Suprapubic skin (tissue), 4 donors: ENCODE results near the gene THSD7A. TPM values are rescaled to one million over a fixed set of nuclear protein-coding genes. Genes with fewer than 3 reads are reported as not detected.

Experiments used
- DNase-seq, 2 donors: peaks; one replicate each; pipeline ENCODE4 v3.0.0-alpha.2; 2019; ENCODE audit warnings: low spot score in 2 of 2
- H3K27ac ChIP-seq: fragments of 200-600 bp; sonication (generic); one replicate; pipeline ENCODE4 v1.5.1; 2019
- H3K27me3 ChIP-seq: fragments of 200-600 bp; sonication (generic); one replicate; pipeline ENCODE4 v1.5.1; 2019
- H3K36me3 ChIP-seq: fragments of 200-600 bp; sonication (generic); one replicate; pipeline ENCODE4 v1.5.1; 2019
- H3K4me1 ChIP-seq: fragments of 200-600 bp; sonication (generic); one replicate; pipeline ENCODE4 v1.5.1; 2019
- H3K4me3 ChIP-seq: fragments of 200-600 bp; sonication (generic); one replicate; pipeline ENCODE4 v1.5.1; 2019; ENCODE audit warnings: mild to moderate bottlenecking
- H3K9me3 ChIP-seq: fragments of 200-600 bp; sonication (generic); one replicate; pipeline ENCODE4 v1.5.1; 2019
- EP300 ChIP-seq: sonication (generic); formaldehyde crosslinking; IDR thresholded peaks from one replicate; pipeline ENCODE4 v1.6.1; 2017; ENCODE audit warnings: antibody characterized with exemption
- POLR2A ChIP-seq, 2 donors: fragments of 450-650 bp; IDR thresholded peaks; one replicate each; pipeline ENCODE4 v1.6.1; 2017; ENCODE audit warnings: antibody characterized with exemption in 2 of 2, mild to moderate bottlenecking in 2 of 2, moderate library complexity in 2 of 2
- POLR2AphosphoS5 ChIP-seq, 3 donors: sonication (generic); formaldehyde crosslinking; IDR thresholded peaks; one replicate each; pipeline ENCODE4 v1.6.1; 2017; ENCODE audit warnings: antibody characterized with exemption in 3 of 3
- WGBS: methylation state at CpG from one replicate; pipeline ENCODE4 v1.1.5; 2018; 5-methylcytosine and 5-hydroxymethylcytosine counted together
- total RNA-seq, 4 donors: library from RNA; depleted of rRNA; stranded (reverse); fragments of >200 nt; gene quantifications; one replicate each; pipeline ENCODE4 v1.1.0, GENCODE V29; 2016
- TF ChIP-seq, protein P1 (sequence below), 2 donors: fragments of 200-600 bp in 1 of 2; fragments of 450-650 bp in 1 of 2; sonication (generic) in 1 of 2; IDR thresholded peaks; one replicate each; pipeline ENCODE4 v1.5.1; 2016 to 2019; ENCODE audit warnings: antibody characterized with exemption in 2 of 2, mild to moderate bottlenecking in 1 of 2, moderate library complexity in 1 of 2

THSD7A gene
- total RNA-seq, 4 donors from 2014 or later: 0.42 to 5.4 (median 1.2) TPM

DNA sequence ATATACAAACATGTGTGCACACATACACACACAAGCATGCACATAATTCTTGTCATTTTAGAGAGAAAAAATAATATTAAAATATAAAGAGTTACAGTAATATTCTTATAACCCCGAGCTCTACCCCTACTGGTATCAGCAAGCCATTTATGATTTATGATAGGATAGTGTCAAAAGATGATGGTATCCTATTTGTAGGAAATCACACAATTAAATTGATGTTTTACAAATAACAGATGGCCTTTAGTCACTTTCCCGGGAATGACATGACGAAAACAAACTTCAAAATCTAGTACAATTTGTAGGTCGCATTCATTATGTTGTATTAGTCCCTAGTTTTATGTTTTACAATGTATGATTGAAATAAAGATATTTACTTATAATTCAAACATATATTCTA lies 36.8 kb downstream of the THSD7A start:
- 81% methylated on average over 4 of the region's 4 CpGs for WGBS
- no peak for TF ChIP-seq POLR2A (IDR thresholded peaks at IDR 0.05)
- TF ChIP-seq, protein P1, sequence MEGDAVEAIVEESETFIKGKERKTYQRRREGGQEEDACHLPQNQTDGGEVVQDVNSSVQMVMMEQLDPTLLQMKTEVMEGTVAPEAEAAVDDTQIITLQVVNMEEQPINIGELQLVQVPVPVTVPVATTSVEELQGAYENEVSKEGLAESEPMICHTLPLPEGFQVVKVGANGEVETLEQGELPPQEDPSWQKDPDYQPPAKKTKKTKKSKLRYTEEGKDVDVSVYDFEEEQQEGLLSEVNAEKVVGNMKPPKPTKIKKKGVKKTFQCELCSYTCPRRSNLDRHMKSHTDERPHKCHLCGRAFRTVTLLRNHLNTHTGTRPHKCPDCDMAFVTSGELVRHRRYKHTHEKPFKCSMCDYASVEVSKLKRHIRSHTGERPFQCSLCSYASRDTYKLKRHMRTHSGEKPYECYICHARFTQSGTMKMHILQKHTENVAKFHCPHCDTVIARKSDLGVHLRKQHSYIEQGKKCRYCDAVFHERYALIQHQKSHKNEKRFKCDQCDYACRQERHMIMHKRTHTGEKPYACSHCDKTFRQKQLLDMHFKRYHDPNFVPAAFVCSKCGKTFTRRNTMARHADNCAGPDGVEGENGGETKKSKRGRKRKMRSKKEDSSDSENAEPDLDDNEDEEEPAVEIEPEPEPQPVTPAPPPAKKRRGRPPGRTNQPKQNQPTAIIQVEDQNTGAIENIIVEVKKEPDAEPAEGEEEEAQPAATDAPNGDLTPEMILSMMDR (IDR thresholded peaks at IDR 0.05): no peak
- TF ChIP-seq EP300: no peak
- TF ChIP-seq POLR2AphosphoS5 (IDR thresholded peaks at IDR 0.05): no peak
- H3K4me1 ChIP-seq: no peaks in the 10 kb centered on the region
- no peaks in the 10 kb centered on the region for H3K9me3 ChIP-seq
- H3K4me3 ChIP-seq: no peak overlapping the region
- H3K36me3 ChIP-seq: no peaks in the 10 kb centered on the region
- H3K27me3 ChIP-seq: no peaks in the 10 kb centered on the region
- DNase-seq: no peak
- H3K27ac ChIP-seq: no peak overlapping the region

DNA sequence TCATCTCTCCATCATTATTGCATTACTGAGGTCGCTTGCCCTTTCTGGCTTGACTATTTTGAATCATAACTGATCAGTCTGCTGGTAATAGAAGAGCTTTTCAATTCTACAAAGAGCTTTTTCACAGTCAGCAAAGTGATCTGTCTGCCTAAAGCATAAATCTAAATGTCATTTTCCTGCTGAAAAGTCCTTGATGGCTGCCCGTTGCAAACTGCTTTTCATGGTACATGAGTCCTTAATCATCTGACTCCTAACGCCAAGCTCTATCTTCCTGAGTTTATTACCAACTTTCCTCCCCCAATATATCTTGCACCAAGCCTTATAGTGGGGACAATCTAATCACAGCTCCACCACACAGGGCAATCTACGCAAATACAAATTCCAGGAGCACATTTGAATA lies 39.8 kb downstream of the THSD7A start:
- Histone ChIP-seq H3K27me3 (no peaks in the 10 kb centered on the region), H3K36me3 (no peaks in the 10 kb centered on the region)
- 67% methylated on average over 4 of the region's 4 CpGs for WGBS

DNA sequence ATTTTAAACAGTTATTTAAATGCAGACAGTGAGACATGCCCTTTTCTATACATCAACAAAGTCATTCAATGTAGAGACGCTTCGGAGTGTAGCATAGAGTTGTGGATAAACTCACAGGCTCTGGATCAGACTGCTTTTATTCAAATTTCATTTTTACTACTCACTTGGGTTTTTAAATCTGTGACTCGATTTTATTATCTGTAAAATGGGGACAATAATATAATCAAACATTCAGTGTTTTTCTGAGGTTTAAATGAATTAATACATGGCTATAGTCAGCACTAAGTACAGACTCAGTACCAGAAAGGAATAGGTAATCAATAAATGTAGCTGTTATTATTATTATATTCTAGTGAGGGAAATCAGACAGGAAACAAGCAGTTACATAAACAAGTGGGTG lies 43.4 kb downstream of the THSD7A start:
- DNase-seq: no peak
- H3K27ac ChIP-seq: no peak overlapping the region
- 98% methylated on average over 3 of the region's 3 CpGs for WGBS
- no peaks in the 10 kb centered on the region for H3K27me3 ChIP-seq
- no peaks in the 10 kb centered on the region for H3K36me3 ChIP-seq
- H3K9me3 ChIP-seq: no peaks in the 10 kb centered on the region
- H3K4me1 ChIP-seq: no peaks in the 10 kb centered on the region
- TF ChIP-seq EP300: no peak
- no peak for TF ChIP-seq POLR2A (IDR thresholded peaks at IDR 0.05)
- TF ChIP-seq, protein P1 (IDR thresholded peaks at IDR 0.05): no peak
- TF ChIP-seq POLR2AphosphoS5 (IDR thresholded peaks at IDR 0.05): no peak
- H3K4me3 ChIP-seq: no peak overlapping the region

More for the DNA sequence above, 39.8 kb downstream of the THSD7A start:
- H3K4me3 ChIP-seq: no peak overlapping the region
- H3K4me1 ChIP-seq: no peaks in the 10 kb centered on the region
- TF ChIP-seq, protein P1 (IDR thresholded peaks at IDR 0.05): no peak
- TF ChIP-seq EP300 (no peak), POLR2A (IDR thresholded peaks at IDR 0.05) (no peak), POLR2AphosphoS5 (IDR thresholded peaks at IDR 0.05) (no peak)
- H3K27ac ChIP-seq: no peak overlapping the region
- DNase-seq: no peak
- no peaks in the 10 kb centered on the region for H3K9me3 ChIP-seq

DNA sequence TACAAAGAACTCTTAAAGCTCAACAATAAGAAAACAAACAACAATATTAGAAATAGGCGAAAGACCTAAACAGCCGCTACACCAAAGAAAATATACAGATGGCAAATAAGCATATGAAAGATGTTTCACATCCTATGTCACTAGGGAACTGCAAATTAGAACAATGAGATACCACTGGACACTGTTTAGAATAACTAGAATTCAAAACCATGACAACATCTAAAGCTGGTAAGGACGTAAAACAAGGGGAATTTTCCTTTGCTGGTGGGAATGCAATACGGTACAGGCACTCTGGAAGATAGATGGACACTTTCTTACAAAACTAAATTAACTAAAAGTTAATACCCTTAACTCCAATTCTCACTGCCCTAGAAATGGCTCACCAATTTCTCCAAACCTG lies 44.5 kb downstream of the THSD7A start:
- H3K27ac ChIP-seq: no peak overlapping the region
- H3K9me3 ChIP-seq: no peaks in the 10 kb centered on the region
- no peak for DNase-seq
- H3K27me3 ChIP-seq: no peaks in the 10 kb centered on the region
- H3K36me3 ChIP-seq: no peaks in the 10 kb centered on the region
- TF ChIP-seq POLR2AphosphoS5 (IDR thresholded peaks at IDR 0.05) (no peak), EP300 (no peak), POLR2A (IDR thresholded peaks at IDR 0.05) (no peak)
- TF ChIP-seq, protein P1 (IDR thresholded peaks at IDR 0.05): no peak
- H3K4me3 ChIP-seq: no peak overlapping the region
- no peaks in the 10 kb centered on the region for H3K4me1 ChIP-seq
- WGBS: 78% methylated on average over 4 of the region's 4 CpGs

DNA sequence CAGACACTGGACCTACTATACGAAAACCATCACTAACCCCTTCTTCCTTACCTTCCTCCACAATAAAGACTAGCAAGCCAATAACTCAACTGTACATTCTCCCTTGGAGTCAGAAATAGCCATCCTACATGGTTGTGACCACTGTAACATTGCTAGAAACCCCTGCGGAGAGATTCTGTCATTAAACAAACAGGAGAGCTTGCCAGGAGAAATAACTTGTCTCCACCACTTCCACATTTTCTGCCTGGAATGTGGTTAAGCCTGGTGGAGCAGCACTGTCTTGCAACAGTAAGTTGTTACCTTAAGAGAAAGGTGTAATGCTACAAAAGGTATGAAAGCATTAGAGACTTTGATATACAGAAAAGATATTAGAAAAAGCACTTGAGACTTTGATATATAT lies 45.8 kb downstream of the THSD7A start:
- H3K27ac ChIP-seq: no peak overlapping the region
- WGBS: 57% methylated on average over 2 of the region's 2 CpGs
- H3K27me3 ChIP-seq: no peaks in the 10 kb centered on the region
- H3K9me3 ChIP-seq: no peaks in the 10 kb centered on the region
- H3K36me3 ChIP-seq: no peaks in the 10 kb centered on the region
- no peaks in the 10 kb centered on the region for H3K4me1 ChIP-seq
- H3K4me3 ChIP-seq: no peak overlapping the region
- no peak for DNase-seq
- TF ChIP-seq POLR2AphosphoS5 (IDR thresholded peaks at IDR 0.05) (no peak), EP300 (no peak), POLR2A (IDR thresholded peaks at IDR 0.05) (no peak)
- TF ChIP-seq, protein P1 (IDR thresholded peaks at IDR 0.05): no peak
